HG02884 (cell line): ENCODE data around the gene C7.
"Not testable (repeated sequence)": the region's sequence is repeated elsewhere in the genome, so short reads cannot be mapped to it uniquely, and the experiment has no call there.

Experiments
- ATAC-seq: cut with Tn5 transposase; IDR thresholded peaks from one replicate; pipeline ENCODE4 v1.9.1; 2021; ENCODE audit warnings: mild to moderate bottlenecking, moderate library complexity; ENCODE audit not compliant: unreplicated experiment

C7 gene

GRCh38 chr5:40909264-40909663 lies at the start of gene C7:
Gene C7 (plus strand): TSS chr5:40909497. CDS start chr5:40909611, 114 bp downstream.
- no peak for ATAC-seq

GRCh38 chr5:40860711-40861110 lies 48.6 kb upstream of the C7 start:
- no peak for ATAC-seq

GRCh38 chr5:40865004-40865403 lies 44.3 kb upstream of the C7 start:
- not testable (repeated sequence) for ATAC-seq

- ATAC-seq = no peak
These were observed 42.5 kb upstream of the C7 start for GRCh38 chr5:40866844-40867243.

GRCh38 chr5:40869384-40869783 lies 39.9 kb upstream of the C7 start:
- no peak for ATAC-seq

- no peak for ATAC-seq
These were observed 38.1 kb upstream of the C7 start for GRCh38 chr5:40871177-40871576.

GRCh38 chr5:40872253-40872652 lies 37.0 kb upstream of the C7 start:
- not testable (repeated sequence) for ATAC-seq

GRCh38 chr5:40873286-40873880 lies 35.9 kb upstream of the C7 start:
- no peak for ATAC-seq

- ATAC-seq = no peak
These were observed 33.3 kb upstream of the C7 start for GRCh38 chr5:40875958-40876357.

- no peak for ATAC-seq
These were observed 31.8 kb upstream of the C7 start for GRCh38 chr5:40877371-40877988.

GRCh38 chr5:40879163-40879942 lies 29.9 kb upstream of the C7 start:
- ATAC-seq = no peak

- ATAC-seq = no peak
These were observed 27.0 kb upstream of the C7 start for GRCh38 chr5:40882291-40882690.

GRCh38 chr5:40883051-40883450 lies 26.2 kb upstream of the C7 start:
- not testable (repeated sequence) for ATAC-seq

- not testable (repeated sequence) for ATAC-seq
These were observed 13.6 kb upstream of the C7 start for GRCh38 chr5:40895440-40896425.

GRCh38 chr5:40904205-40904993 lies 4.9 kb upstream of the C7 start:
- peak; percentile 87 for ATAC-seq

- no peak for ATAC-seq
These were observed 4.3 kb upstream of the C7 start for GRCh38 chr5:40904994-40905306.

- no peak for ATAC-seq
These were observed 2.9 kb upstream of the C7 start for GRCh38 chr5:40906351-40906751.

- no peak for ATAC-seq
These were observed 426 bp downstream of the C7 start for GRCh38 chr5:40909723-40910122.

- no peak for ATAC-seq
These were observed 2.0 kb downstream of the C7 start for GRCh38 chr5:40911266-40911665.

GRCh38 chr5:40914835-40915234 lies 5.5 kb downstream of the C7 start:
- ATAC-seq = no peak
